Ovary (tissue), 3 donors: ENCODE measurements around the gene TSEN15.

ENCODE experiments used
- CTCF ChIP-seq, 3 donors: fragments of 450-650 bp in 2 of 3; fragments of 200-600 bp in 1 of 3; IDR thresholded peaks; one replicate each; pipeline versions ENCODE4 v1.5.1 to v1.8.0; 2016 to 2022; ENCODE audit warnings: antibody characterized with exemption in 3 of 3, mild to moderate bottlenecking in 1 of 3
- POLR2A ChIP-seq: fragments of 450-650 bp; IDR thresholded peaks from one replicate; pipeline ENCODE4 v1.6.1; 2017; ENCODE audit warnings: antibody characterized with exemption, mild to moderate bottlenecking, moderate library complexity
- donor health status: DM: no; HTN: no; CAD: no.

DNA sequence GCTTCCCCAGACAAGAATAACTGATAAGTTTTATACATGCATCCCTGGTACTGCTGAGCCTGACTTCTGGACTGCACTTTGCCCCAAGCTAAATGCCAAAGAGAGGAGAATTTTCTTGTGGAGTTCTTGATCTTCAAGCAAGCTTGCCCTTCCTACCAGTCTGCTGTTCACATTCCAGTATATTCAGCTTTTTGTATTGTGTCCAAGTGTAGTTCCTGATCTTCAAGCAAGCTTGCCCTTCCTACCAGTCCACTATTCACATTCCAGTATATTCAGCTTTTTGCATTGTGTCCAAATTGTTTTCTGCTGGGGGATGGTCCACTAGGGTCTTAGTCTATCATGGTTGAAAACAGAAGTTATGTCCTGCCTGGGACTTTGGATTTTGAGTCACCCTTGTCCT is 894 bp upstream of the TSEN15 start:
- TF ChIP-seq POLR2A, result no peak
- no peak for TF ChIP-seq CTCF (IDR thresholded peaks at IDR 0.05)
